ENCODE results near the gene MAGI1. TPM values are rescaled to one million over a fixed set of nuclear protein-coding genes. Genes with fewer than 3 reads are reported as not detected.
"Not testable (repeated sequence)": the region's sequence is repeated elsewhere in the genome, so short reads cannot be mapped to it uniquely, and the experiment has no call there.

MAGI1 gene
- total RNA-seq, 3 donors from 2014 or later, result 22.1 to 94.4 (median 70.5) TPM

GRCh38 chr3:65617209-65617608 is 421.5 kb downstream of the MAGI1 start:
- intact Hi-C loops (cut with DNase I; ENCODE audit: low total_unique reads), result no loop called here
- Histone ChIP-seq H3K27me3 (no peaks in the 10 kb centered on the region), H3K4me1 (no peaks in the 10 kb centered on the region), H3K4me3 (no peak overlapping the region), H3K9me3 (no peaks in the 10 kb centered on the region), H3K27ac (no peak overlapping the region), H3K36me3 (no peaks in the 10 kb centered on the region)
- TF ChIP-seq POLR2AphosphoS5 (IDR thresholded peaks at IDR 0.05) (no peak), CTCF (IDR thresholded peaks at IDR 0.05) (no peak), POLR2A (IDR thresholded peaks at IDR 0.05) (no peak)
- DNase-seq (ENCODE audit: low spot score in 2 of 2), result no peak

- no peak for DNase-seq (ENCODE audit: low spot score in 2 of 2)
- intact Hi-C loops (cut with DNase I; ENCODE audit: low total_unique reads), result no loop called here
- no peaks in the 10 kb centered on the region for H3K36me3 ChIP-seq
- H3K4me1 ChIP-seq, result no peaks in the 10 kb centered on the region
- no peaks in the 10 kb centered on the region for H3K9me3 ChIP-seq
- H3K4me3 ChIP-seq, result no peak overlapping the region
- TF ChIP-seq POLR2A (IDR thresholded peaks at IDR 0.05), result no peak
- no peak for TF ChIP-seq CTCF (IDR thresholded peaks at IDR 0.05)
- no peak for TF ChIP-seq POLR2AphosphoS5 (IDR thresholded peaks at IDR 0.05)
- no peaks in the 10 kb centered on the region for H3K27me3 ChIP-seq
- H3K27ac ChIP-seq, result no peak overlapping the region
These were observed 422.2 kb downstream of the MAGI1 start for GRCh38 chr3:65616563-65616962.

GRCh38 chr3:65615329-65615728 is 423.4 kb downstream of the MAGI1 start:
- no peaks in the 10 kb centered on the region for H3K9me3 ChIP-seq
- no peaks in the 10 kb centered on the region for H3K27me3 ChIP-seq
- no peak overlapping the region for H3K27ac ChIP-seq
- no peak for DNase-seq (ENCODE audit: low spot score in 2 of 2)
- H3K4me1 ChIP-seq, result no peaks in the 10 kb centered on the region
- intact Hi-C loops (cut with DNase I; ENCODE audit: low total_unique reads), result no loop called here
- H3K36me3 ChIP-seq, result no peaks in the 10 kb centered on the region
- H3K4me3 ChIP-seq, result no peak overlapping the region
- TF ChIP-seq POLR2A (IDR thresholded peaks at IDR 0.05) (no peak), POLR2AphosphoS5 (IDR thresholded peaks at IDR 0.05) (no peak), CTCF (IDR thresholded peaks at IDR 0.05) (no peak)

- no peaks in the 10 kb centered on the region for H3K27me3 ChIP-seq
- H3K27ac ChIP-seq, result no peak overlapping the region
- no peaks in the 10 kb centered on the region for H3K9me3 ChIP-seq
- TF ChIP-seq CTCF (IDR thresholded peaks at IDR 0.05) (no peak), POLR2AphosphoS5 (IDR thresholded peaks at IDR 0.05) (no peak), POLR2A (IDR thresholded peaks at IDR 0.05) (no peak)
- H3K36me3 ChIP-seq, result no peaks in the 10 kb centered on the region
- intact Hi-C loops (cut with DNase I; ENCODE audit: low total_unique reads), result no loop called here
- H3K4me3 ChIP-seq, result no peak overlapping the region
- no peak for DNase-seq (ENCODE audit: low spot score in 2 of 2)
- no peaks in the 10 kb centered on the region for H3K4me1 ChIP-seq
These were observed 424.1 kb downstream of the MAGI1 start for GRCh38 chr3:65614585-65614984.

GRCh38 chr3:65607965-65608460 is 430.7 kb downstream of the MAGI1 start:
- DNase-seq (ENCODE audit: low spot score in 2 of 2); H3K4me1 ChIP-seq; intact Hi-C loops (cut with DNase I; ENCODE audit: low total_unique reads); H3K27ac ChIP-seq; H3K9me3 ChIP-seq; H3K36me3 ChIP-seq; H3K4me3 ChIP-seq; H3K27me3 ChIP-seq: not testable (repeated sequence)

GRCh38 chr3:65607101-65607500 is 431.6 kb downstream of the MAGI1 start:
- H3K27me3 ChIP-seq, result no peaks in the 10 kb centered on the region
- no peak for DNase-seq (ENCODE audit: low spot score in 2 of 2)
- intact Hi-C loops (cut with DNase I; ENCODE audit: low total_unique reads), result no loop called here
- no peaks in the 10 kb centered on the region for H3K9me3 ChIP-seq
- no peak overlapping the region for H3K27ac ChIP-seq
- TF ChIP-seq CTCF (IDR thresholded peaks at IDR 0.05) (no peak), POLR2AphosphoS5 (IDR thresholded peaks at IDR 0.05) (no peak), POLR2A (IDR thresholded peaks at IDR 0.05) (no peak)
- H3K4me1 ChIP-seq, result no peaks in the 10 kb centered on the region
- no peak overlapping the region for H3K4me3 ChIP-seq
- no peaks in the 10 kb centered on the region for H3K36me3 ChIP-seq

Data from breast epithelium (tissue), 4 donors.